Measurements from ENCODE around the gene TJP2.

DNA sequence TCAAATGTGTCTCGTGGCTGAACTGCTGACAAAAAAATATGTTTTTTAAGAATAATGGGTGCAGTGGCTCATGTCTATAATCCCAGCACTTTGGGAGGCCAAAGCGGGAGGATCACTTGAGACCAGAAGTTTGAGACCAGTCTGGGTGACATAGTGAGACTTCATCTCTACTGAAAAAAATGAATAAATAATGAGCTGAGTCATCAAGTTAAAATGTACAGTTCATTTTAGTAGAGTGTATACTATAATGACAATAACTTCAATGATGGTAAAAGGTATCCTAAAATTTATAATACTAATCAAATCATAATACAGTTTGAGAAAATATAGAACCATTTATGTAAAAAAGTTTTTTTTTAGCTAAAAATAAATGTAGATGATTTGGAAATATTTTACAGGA lies 37.9 kb upstream of the TJP2 start:
- TF ChIP-seq POLR2A (IDR thresholded peaks at IDR 0.05; ENCODE audit: low read length) (no peak), GATA1 (IDR thresholded peaks at IDR 0.05; ENCODE audit: low read depth, low read length) (no peak)
